GM21825 (cell line): ENCODE measurements around the gene EEF1AKMT3.

ENCODE experiments used
- ATAC-seq: cut with Tn5 transposase; IDR thresholded peaks from one replicate; pipeline ENCODE4 v1.9.1; 2021; ENCODE audit warnings: mild to moderate bottlenecking, moderate library complexity; ENCODE audit not compliant: unreplicated experiment

The EEF1AKMT3 gene

DNA sequence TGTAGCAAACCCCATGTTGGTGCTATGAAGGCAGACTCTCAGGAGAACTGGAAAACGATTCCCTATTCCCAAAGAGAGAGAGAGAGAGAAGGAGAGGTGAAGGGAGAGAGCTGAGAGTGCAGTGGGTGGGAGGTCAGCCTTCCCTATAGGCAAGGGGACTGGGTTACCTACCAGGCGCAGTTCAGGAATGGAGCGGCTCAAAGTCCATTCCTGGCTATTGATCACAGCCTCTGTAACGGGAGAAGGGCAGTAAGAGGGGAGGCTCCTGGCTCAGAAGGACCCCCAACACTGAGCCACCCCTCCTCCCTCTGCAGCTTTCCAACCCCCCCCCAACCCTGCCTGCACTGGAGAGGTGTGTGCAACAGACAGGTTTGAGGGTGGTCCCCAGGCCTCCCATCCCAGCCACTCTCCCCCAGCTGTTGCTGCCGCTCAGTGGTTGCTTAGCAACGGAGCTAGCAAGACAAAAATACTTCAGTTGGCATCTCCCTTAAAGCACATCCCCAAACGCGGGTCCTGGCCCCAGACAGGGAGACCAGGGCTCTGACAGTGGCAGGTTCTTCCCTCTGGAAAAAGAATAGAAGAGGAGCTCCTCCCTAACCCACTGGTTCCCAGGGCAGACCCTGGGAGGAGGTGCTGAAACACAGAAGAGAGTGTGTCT is 37.1 kb upstream of the EEF1AKMT3 start:
- no peak for ATAC-seq

DNA sequence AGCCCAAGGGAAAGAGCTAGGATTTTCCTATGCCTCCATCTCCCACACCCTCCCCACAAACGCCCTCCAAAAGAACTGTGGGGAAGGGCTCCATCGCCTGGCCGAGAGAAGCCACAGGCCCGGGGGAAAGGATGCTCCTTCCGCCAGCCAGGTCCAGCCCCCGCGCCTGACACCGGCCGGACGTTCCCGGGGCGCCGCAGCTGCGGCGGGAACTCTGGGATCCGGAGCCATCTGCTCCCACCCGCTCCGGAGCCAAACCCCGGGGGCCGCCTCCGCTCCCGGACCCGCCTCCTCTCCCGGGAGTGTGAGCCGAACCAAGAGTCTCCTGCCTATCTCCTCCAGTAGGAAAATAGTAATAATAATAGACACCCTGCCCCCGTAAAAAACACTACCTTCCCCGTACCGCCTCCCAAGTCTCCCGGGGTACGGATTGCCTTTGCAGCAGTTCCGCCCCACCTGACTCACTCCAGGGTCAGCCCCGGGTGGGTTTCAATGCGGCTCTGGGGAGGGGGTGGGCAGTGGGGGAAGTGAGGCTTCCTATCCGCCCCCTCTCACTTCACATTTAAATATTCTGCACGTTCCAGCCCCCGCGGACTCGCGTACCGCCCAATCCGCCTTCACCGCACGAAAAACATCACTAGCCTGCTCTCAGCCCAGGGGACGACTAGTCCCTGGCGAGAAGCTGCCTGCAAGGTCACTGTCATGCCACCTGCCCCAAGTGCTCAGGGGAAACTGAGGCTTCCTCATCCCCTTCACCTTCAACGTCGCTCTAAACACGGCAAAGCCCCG is 36.3 kb upstream of the EEF1AKMT3 start:
- no peak for ATAC-seq

GRCh38 chr12:57736741-57737466 is 35.5 kb upstream of the EEF1AKMT3 start:
- no peak for ATAC-seq

DNA sequence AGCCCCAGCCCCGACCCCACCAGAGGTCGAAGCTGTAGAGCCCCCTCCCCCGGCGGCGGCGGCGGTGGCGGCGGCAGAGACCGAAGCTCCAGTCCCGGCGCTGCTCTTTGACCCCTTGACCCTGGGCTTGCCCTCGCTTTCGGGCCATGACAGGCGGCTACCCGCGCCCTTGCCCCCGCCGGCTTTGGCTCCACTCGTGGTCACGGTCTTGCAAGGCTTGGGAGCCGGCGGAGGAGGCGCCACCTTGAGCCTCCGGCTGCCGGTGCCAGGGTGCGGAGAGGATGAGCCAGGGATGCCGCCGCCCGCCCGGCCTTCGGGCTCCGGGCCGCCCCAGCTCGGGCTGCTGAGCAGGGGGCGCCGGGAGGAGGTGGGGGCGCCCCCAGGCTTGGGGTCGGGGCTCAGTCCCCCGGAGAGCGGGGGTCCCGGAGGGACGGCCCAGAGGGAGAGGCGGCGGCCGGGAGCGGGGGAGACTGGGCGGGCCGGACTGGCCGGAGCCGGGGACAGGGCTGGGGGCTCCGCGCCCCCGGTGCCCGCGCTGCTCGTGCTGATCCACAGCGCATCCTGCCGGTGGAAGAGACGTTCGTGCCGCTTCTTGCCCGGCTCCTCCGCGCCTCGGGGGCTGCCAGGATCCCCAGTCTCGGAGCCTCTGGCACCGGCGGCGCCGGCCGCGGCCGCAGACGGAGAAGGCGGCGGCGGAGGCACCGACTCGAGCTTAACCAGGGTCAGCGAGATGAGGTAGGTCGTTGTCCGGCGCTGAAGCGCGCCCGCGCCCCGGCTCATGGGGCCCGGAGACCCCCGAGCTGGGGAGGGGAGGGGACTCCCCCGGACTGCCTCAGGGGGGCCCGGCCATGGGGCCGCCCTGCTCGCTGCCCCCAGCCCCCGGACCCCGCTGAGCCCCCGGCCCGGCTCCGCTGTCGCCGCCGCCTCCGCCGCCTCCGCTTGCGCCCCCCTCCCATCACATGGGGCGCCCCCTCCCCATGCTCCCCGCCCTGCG is 34.6 kb upstream of the EEF1AKMT3 start:
- no peak for ATAC-seq

DNA sequence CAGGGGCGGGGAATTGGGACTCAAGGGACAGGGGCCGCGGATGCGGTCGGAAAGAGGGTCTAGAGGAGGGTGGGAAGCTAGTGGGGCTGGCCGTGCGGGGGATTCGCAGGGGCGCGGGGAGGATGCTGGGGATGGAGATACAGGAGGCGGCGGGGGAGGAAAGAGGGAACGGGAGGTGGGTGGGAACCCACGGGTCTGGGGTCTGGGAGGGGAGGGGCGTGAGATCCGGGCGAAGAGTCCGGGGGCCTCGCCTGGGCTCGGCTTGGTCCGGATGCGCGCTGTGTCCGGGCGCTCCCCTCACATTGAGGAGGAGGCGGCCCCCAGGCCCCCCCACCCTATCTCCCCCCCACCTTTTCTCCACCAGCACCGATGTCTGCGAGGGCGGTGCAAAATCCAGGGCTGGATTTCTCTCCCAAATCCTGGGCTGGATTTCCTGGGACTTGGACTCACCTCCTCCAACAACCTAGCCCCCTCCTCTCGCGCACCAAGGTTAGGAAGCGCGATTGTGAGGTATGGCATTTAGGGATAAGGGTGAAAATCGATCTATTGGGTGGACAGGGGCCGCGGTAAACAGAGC is 33.7 kb upstream of the EEF1AKMT3 start, which contains the start of gene AGAP2:
AGAP2 (minus strand) TSS at position 82 of the 577 bp plus-strand sequence. CDS start 496 bp downstream, outside the sequence.
- ATAC-seq = no peak

GRCh38 chr12:57739387-57739786 is 33.0 kb upstream of the EEF1AKMT3 start:
- ATAC-seq = no peak

- ATAC-seq = no peak
Measured at GRCh38 chr12:57739914-57740538, 32.4 kb upstream of the EEF1AKMT3 start.

- ATAC-seq = peak; percentile 50
Measured at GRCh38 chr12:57740656-57741412, 31.6 kb upstream of the EEF1AKMT3 start.

DNA sequence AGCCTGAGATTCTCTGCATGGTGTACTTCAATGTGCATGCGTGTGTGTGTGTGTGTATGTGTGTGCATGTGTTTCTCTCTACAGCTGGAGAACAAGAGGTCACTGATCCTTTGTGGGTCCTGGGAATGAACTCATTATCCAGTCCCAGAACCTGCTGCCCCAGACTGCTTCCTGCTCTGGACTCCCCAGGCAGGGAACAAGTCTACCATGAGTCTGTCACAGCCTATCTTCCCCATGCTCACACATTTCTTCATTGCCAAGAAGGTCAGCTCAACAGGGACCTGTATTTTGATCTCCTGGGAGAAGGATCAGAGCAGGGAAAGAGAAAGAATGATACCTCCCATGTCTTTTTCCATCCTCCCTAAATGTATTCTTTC is 31.0 kb upstream of the EEF1AKMT3 start:
- ATAC-seq = no peak

GRCh38 chr12:57741844-57742738 is 30.3 kb upstream of the EEF1AKMT3 start:
- peak; percentile 58 for ATAC-seq

DNA sequence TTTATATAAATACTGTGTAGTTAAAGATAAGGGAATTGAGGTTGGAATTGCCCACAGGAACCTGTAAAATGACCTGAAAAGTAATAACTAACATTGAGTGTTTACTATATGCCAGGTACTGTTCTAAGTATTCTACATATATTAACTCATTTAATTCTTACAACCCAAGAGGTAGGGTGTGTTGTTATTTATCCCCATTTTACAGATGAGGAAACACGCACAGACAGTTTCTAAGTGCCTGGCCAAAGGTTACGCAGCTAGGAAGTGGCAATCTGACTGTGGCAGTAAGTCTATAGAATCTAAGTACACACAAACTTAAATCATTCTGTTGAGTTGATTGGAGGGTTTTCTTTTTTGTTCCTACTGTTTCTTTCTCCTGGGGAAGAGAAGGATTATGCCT is 28.6 kb upstream of the EEF1AKMT3 start:
- no peak for ATAC-seq

DNA sequence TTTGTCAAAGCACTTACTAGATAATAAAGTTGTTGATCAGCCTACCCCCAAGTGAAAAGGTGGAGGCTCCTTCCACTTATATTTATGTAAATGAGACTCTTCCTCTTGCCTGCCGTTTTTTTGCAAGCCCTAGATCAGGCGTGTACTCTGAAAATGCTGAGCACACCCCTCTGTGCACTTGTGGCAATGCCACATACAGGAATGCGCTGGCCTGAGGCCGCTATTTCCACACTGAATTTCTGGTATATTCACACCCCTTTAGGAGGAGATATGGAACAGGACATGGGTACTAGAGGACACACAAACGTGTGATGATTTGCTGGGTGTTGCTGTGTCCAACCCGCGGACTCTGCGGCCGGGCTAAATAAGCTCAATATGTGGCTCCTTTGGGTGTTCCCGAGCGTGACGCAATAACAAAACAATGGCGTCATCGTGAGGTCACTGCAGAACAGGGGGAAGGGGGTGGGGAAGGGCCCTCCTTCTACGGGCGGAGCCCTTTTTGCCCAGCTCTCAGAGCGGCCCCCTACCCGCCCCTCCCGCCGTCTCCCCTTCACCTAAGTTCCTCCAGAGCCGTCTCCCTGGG is 28.1 kb upstream of the EEF1AKMT3 start:
- ATAC-seq = peak; percentile 34

DNA sequence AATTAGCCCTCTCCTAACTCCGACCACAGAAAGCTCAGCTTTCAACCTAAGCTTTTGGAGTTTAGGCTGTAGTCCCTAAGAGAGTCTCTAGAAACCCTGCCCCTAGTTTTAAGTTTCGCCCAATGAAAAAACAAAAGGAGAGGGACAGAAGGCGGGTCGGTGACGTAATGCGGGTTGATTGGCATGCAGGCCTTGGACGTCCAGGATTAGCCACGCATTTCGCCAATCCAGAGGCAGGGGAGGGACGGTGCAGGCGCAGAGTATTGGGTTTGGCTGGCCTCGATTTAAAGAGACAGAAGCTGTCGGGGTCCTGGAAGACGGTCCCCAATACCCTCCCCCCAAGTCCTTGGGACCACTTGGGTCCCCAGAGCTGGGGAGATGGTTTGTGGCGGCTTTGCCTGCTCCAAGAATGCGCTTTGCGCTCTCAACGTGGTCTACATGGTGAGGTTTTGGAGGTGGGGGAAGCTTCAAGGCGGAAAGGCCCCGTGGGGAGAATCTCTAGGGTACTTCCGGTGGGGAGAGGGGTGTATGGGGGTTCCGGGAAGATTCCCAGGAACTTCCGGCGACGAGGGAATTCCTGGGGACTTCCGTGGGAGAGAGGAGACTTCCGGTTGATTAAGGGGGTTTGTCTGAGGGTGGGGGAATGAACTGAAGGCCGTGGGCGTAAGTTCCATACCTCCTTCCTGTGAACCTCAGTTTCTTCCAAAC is 27.5 kb upstream of the EEF1AKMT3 start, which contains the start of gene TSPAN31:
TSPAN31 (plus strand) TSS at position 263 of the 708 bp plus-strand sequence; CDS start at position 379, 116 bp downstream.
- ATAC-seq = peak; percentile 73

DNA sequence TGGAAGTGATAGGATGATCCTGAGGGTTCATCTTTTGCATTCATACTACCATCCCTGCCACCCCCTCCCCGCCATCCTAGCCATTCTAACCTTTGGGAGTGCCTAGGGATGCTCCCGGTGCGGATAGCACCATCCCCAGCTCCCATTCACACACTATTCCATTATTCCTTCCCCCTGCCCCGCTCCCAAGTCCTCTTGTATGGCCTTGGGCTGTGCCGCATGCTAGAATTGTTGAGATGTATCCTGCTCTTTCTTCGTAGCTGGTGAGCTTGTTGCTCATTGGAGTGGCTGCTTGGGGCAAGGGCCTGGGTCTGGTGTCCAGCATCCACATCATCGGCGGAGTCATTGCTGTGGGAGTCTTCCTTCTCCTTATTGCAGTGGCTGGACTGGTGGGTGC is 26.9 kb upstream of the EEF1AKMT3 start:
- no peak for ATAC-seq

DNA sequence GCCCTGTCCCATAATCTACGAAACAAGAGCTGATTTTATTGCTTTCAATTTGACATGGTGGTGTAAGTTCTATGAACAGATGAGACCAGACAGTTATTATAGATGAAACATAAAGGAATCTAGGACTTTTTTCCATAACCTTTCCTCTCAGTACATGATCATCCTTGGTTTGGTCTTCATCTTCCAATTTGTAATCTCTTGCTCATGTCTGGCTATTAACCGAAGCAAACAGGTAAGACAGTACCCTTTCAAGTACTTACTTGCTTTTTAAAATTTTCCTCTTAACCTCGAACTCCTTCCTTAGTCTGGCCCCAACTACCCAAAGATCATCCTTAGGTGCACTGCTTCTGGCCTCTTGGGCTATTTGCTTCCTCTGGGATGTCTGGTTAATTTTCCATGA is 26.4 kb upstream of the EEF1AKMT3 start:
- no peak for ATAC-seq

DNA sequence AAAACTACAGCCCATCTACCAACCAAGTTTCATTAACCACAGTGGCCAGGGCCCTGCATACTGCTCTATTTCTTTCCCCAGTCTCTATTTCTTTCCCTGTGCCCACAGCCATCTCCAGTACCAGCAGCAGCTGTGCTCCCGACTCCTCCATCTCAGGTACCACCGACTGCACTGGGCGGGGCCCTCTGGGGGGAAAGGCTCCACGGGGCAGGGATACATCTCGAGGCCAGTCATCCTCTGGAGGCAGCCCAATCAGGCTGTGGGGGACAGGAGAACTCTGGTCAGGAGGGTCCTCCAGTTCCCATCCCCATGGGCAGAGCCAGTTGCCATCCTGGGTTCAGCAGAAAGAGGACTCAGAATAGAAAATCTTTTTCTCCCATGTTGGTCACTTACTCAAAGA is 23.4 kb upstream of the EEF1AKMT3 start:
- ATAC-seq = no peak
